ENCODE results near the gene FGD2. TPM values are rescaled to one million over a fixed set of nuclear protein-coding genes. Genes with fewer than 3 reads are reported as not detected.

Gene FGD2, protein sequence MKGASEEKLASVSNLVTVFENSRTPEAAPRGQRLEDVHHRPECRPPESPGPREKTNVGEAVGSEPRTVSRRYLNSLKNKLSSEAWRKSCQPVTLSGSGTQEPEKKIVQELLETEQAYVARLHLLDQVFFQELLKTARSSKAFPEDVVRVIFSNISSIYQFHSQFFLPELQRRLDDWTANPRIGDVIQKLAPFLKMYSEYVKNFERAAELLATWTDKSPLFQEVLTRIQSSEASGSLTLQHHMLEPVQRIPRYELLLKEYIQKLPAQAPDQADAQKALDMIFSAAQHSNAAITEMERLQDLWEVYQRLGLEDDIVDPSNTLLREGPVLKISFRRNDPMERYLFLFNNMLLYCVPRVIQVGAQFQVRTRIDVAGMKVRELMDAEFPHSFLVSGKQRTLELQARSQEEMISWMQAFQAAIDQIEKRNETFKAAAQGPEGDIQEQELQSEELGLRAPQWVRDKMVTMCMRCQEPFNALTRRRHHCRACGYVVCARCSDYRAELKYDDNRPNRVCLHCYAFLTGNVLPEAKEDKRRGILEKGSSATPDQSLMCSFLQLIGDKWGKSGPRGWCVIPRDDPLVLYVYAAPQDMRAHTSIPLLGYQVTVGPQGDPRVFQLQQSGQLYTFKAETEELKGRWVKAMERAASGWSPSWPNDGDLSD
- total RNA-seq = 10 to 100 TPM in 2 of 3 donors, 1 to 10 TPM in 1; 6.9 to 18.3 (median 14.1) TPM
- long read RNA-seq, donor 1, partial matches to known transcripts = 1 of 6 reads
- long read RNA-seq, donor 1, other reads (novel, unspliced or antisense) = 1 of 6 reads
- long read RNA-seq, donor 2, partial matches to known transcripts = 2 of 6 reads
- long read RNA-seq, donor 2, other reads (novel, unspliced or antisense) = 4 of 6 reads

DNA sequence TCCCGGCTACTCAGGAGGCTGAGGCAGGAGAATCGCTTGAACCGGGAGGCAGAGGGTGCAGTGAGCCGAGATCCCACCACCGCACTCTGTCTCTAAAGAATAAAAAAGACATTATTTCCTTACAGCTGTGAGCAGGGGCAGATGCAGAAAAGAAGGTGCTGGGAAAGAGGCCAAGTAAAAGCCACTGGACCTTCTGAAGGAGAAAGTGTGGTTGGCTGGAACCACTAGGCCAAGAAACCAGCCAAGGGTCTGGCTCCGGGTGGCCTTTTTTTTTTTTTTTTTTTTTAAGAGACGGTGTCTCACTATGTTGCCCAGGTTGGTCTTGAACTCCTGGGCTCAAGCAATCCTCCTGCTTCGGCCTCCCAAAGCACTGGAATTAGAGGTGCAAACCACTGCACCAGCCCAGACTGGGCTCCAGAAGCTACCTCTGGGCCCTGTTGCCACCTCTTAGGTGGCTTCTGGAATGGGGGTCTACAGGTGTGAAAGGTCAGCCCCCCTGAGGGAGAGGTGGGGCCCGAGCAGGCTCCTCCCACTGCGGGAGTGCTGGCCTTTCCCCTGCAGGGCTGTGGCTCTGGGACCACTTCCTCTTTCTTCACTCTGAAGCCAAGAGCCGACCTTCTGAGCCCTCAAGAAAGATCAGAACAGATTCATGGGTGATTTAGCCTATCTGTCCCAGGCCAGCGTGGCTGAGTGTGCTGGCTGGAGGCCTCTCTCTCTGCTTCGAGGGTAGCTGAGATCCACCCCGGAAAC lies at the start of gene FGD2:
TSS of gene FGD2 (plus strand) at position 595 of the 750 bp plus-strand sequence. CDS start 163 bp downstream, outside the sequence.
- H3K4me1 ChIP-seq (ENCODE audit: low read depth) = no peaks in the 10 kb centered on the region
- H3K4me3 ChIP-seq = no peak within 1 kb of the TSS
- no peaks in the 10 kb centered on the region for H3K36me3 ChIP-seq (ENCODE audit: low read depth)
- peak in 1 of 3 donors; percentile 38 for DNase-seq
- intact Hi-C loops (cut with DNase I, micrococcal nuclease) = no loop called here
- H3K9me3 ChIP-seq = no peaks in the 10 kb centered on the region
- TF ChIP-seq, protein P1, sequence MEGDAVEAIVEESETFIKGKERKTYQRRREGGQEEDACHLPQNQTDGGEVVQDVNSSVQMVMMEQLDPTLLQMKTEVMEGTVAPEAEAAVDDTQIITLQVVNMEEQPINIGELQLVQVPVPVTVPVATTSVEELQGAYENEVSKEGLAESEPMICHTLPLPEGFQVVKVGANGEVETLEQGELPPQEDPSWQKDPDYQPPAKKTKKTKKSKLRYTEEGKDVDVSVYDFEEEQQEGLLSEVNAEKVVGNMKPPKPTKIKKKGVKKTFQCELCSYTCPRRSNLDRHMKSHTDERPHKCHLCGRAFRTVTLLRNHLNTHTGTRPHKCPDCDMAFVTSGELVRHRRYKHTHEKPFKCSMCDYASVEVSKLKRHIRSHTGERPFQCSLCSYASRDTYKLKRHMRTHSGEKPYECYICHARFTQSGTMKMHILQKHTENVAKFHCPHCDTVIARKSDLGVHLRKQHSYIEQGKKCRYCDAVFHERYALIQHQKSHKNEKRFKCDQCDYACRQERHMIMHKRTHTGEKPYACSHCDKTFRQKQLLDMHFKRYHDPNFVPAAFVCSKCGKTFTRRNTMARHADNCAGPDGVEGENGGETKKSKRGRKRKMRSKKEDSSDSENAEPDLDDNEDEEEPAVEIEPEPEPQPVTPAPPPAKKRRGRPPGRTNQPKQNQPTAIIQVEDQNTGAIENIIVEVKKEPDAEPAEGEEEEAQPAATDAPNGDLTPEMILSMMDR (IDR thresholded peaks at IDR 0.05) = no peak
- ATAC-seq = peak; percentile 61

DNA sequence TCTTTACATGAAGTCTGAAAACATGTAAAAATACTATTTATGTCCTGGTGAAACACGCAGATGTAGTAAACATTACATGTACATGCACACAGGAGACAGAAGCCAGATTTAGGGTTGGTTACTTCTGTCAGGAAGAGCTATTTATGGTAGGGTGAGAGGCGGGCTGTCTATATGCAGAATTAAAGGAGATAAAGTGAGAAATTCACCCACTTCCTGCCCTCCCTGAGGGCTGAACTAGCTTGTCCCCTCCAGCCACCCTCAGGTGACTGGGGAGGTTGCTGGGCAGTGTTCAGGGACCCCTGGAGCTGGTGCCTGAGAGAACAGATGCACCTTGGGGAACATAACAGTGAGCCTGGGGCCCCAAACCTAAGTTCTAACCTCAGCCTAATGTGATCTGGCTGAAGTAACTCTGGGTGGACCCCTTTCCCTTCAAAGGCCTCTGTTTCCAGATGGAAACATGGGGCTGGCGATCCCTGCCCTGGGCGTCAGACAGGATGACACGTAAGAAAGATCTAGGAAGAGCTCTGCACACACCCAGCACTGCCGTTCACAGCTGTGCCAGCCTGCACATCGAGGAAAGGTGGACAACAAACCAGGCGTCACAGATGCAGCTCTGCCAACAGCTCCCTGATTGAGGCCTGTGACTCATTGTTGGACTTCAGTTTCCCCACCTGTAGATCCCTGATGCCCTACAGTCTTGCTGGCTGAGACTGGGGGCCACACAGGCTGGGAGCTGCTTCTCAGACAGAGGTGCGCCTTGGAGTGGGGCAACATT lies 49.6 kb upstream of the FGD2 start:
- DNase-seq (no peak), ATAC-seq (peak; percentile 43)
- Histone ChIP-seq H3K9me3 (no peaks in the 10 kb centered on the region), H3K36me3 (ENCODE audit: low read depth) (no peaks in the 10 kb centered on the region), H3K4me3 (no peak overlapping the region), H3K4me1 (ENCODE audit: low read depth) (no peaks in the 10 kb centered on the region)
- intact Hi-C loops (cut with DNase I, micrococcal nuclease) = no loop called here
- TF ChIP-seq, protein P1 (IDR thresholded peaks at IDR 0.05) = no peak

DNA sequence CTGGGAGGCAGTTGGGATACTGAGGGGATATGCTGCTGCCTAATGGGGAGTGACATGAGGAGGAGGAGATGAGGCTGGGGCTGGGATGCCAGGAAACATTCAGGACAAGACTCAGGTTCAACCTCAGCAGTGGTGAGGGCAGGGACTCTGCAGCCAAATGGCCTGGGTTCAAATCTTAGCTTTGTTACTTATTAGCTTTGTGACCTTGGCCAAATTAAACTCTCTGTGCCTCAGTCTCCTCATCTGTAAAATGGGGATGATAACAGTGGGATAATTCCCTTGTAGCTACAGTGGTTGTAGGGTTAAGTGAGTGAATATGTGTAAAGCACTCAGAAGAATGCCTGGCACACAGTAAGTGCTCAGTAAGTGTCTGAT lies 49.0 kb upstream of the FGD2 start:
- H3K4me3 ChIP-seq = no peak overlapping the region

DNA sequence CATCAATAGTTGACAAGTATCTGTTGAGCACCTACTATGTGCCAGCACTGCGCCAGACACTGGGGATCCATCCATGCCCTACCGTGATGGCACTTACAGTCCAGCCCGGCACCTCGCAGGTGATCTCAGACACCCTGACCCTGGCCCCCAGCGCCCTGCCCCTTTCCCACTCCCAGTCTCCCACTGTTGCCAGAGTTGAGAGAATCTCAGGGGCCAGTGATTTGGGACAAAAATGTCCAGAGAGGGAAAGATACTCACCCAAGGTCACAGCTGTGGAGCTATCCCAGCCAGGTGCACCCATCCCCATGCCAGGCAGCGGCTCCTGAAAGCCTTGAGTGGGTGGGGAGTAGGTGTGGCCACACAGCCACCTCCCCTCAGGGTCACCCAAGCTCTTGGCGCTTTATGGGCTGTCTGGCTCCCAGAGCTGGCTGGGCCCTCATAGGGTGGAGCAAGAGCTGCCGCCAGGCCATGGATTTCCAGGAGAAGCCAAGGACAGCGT lies 47.6 kb upstream of the FGD2 start:
- H3K36me3 ChIP-seq (ENCODE audit: low read depth) = no peaks in the 10 kb centered on the region
- ATAC-seq = no peak
- no peak overlapping the region for H3K4me3 ChIP-seq
- TF ChIP-seq, protein P1 (IDR thresholded peaks at IDR 0.05) = no peak
- intact Hi-C loops (cut with DNase I, micrococcal nuclease) = no loop called here
- H3K4me1 ChIP-seq (ENCODE audit: low read depth) = no peaks in the 10 kb centered on the region
- H3K9me3 ChIP-seq = no peaks in the 10 kb centered on the region
- DNase-seq = no peak

More for the DNA sequence above, 49.0 kb upstream of the FGD2 start:
- ATAC-seq = no peak
- no peak for DNase-seq
- no peaks in the 10 kb centered on the region for H3K4me1 ChIP-seq (ENCODE audit: low read depth)
- no peaks in the 10 kb centered on the region for H3K9me3 ChIP-seq
- intact Hi-C loops (cut with DNase I, micrococcal nuclease) = no loop called here
- TF ChIP-seq, protein P1 (IDR thresholded peaks at IDR 0.05) = no peak
- no peaks in the 10 kb centered on the region for H3K36me3 ChIP-seq (ENCODE audit: low read depth)
